Parietal lobe (tissue), 1 donor: ENCODE results near the gene SLC66A3. TPM values are rescaled to one million over a fixed set of nuclear protein-coding genes. Genes with fewer than 3 reads are reported as not detected.

Experiments
- total RNA-seq: library from RNA; depleted of rRNA; stranded (reverse); fragments of >200 nt; gene quantifications from one replicate; pipeline ENCODE4 v1.2.3, GENCODE V29; 2014

SLC66A3 gene
- total RNA-seq: 11.6 TPM

DNA sequence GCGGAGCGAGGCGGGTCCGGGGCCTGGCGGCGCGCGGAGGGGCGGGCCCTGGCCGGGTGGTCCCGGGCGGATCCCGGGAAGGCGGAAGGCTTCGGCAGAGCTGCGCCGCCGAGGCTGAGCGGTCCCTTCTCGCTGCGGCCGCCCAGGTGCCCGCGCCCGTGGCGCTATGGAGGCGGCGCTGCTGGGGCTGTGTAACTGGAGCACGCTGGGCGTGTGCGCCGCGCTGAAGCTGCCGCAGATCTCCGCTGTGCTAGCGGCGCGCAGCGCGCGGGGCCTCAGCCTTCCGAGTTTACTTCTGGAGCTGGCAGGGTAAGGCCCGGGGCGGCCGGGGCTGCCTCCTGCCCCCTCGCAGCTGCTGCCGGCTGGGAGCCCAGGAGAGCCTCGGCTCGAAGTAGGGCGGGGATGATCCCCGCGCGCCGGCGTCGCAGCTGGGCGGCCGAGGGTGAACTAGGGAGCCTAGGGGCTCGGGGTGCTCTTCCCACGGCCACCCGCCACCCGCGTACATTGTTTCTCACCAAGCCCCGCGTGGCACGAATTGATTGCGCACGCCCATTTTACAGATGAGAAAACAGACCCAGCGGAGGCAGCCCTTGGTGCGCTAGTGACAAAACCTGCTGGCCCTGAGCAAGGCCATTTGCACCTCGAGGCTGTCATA is at the start of gene SLC66A3:
SLC66A3 (plus strand) TSS at position 87 of the 655 bp plus-strand sequence; CDS start at position 167, 80 bp downstream.

Other genes starting within 250 kb of the SLC66A3 start
- gene KCNF1, start 243.5 kb upstream of the SLC66A3 start, total RNA-seq: 21.6 TPM
- 91.4 TPM for gene ROCK2, start 189.2 kb downstream of the SLC66A3 start, total RNA-seq